Spleen (tissue), 7 donors: ENCODE results near the gene OSM.

Experiments used
- CTCF ChIP-seq, 11 experiments: fragments of 200-600 bp in 7 of 11; fragments of 450-650 bp in 4 of 11; sonication (generic) in 4 of 11; IDR thresholded peaks in 8 of 11; conservative IDR thresholded peaks in 3 of 11; 1 replicate in 7 of 11; 2 replicates in 4 of 11; pipeline versions ENCODE4 v1.4.0 to v1.8.0; 2016 to 2021; ENCODE audit warnings: antibody characterized with exemption in 11 of 11, inconsistent platforms in 4 of 11, mild to moderate bottlenecking in 1 of 11
- POLR2A ChIP-seq, 3 donors: fragments of 450-650 bp; IDR thresholded peaks; one replicate each; pipeline ENCODE4 v1.5.1; 2017; ENCODE audit warnings: antibody characterized with exemption in 3 of 3, mild to moderate bottlenecking in 1 of 3
- donor health status: DM: no; HTN: no; CAD: no; lungs with moderate emphysema.
- donor health status: DM: no; HTN: no; CAD: no.
- donor health status: DM: no; HTN: no; CAD: no.

GRCh38 chr22:30245985-30246813 lies 20.5 kb downstream of the OSM start, which contains the start of gene LIF:
- peak in 3 of 11 experiments; percentile 8 to 38 (median 19) for TF ChIP-seq CTCF (IDR thresholded peaks at IDR 0.05 in 8 of 11, conservative IDR thresholded peaks at IDR 0.05 in 3 of 11)
- no peak for TF ChIP-seq POLR2A (IDR thresholded peaks at IDR 0.05)
